HG03354 (cell line): Measurements from ENCODE around the gene TCFL5.

Experiments
- ATAC-seq: cut with Tn5 transposase; IDR thresholded peaks from one replicate; pipeline ENCODE4 v1.9.1; 2021; ENCODE audit warnings: mild to moderate bottlenecking; ENCODE audit not compliant: unreplicated experiment, poor library complexity, severe bottlenecking

TCFL5 gene

GRCh38 chr20:62825986-62826645 is 35.5 kb downstream of the TCFL5 start:
- no peak for ATAC-seq

- no peak for ATAC-seq
Observed at GRCh38 chr20:62825333-62825985, 36.2 kb downstream of the TCFL5 start.

GRCh38 chr20:62824476-62825332 is 36.9 kb downstream of the TCFL5 start:
- no peak for ATAC-seq

- no peak for ATAC-seq
Observed at GRCh38 chr20:62823688-62824475, 37.7 kb downstream of the TCFL5 start.

GRCh38 chr20:62822788-62823651 is 38.6 kb downstream of the TCFL5 start:
- ATAC-seq = no peak

GRCh38 chr20:62822239-62822787 is 39.3 kb downstream of the TCFL5 start:
- no peak for ATAC-seq

GRCh38 chr20:62821726-62822210 is 39.9 kb downstream of the TCFL5 start:
- no peak for ATAC-seq

GRCh38 chr20:62820962-62821725 is 40.5 kb downstream of the TCFL5 start:
- no peak for ATAC-seq

GRCh38 chr20:62820208-62820961 is 41.2 kb downstream of the TCFL5 start:
- no peak for ATAC-seq

- no peak for ATAC-seq
Observed at GRCh38 chr20:62819494-62820174, 42.0 kb downstream of the TCFL5 start.

- ATAC-seq = no peak
Observed at GRCh38 chr20:62818592-62819493, 42.8 kb downstream of the TCFL5 start.

- ATAC-seq = no peak
Observed at GRCh38 chr20:62817975-62818591, 43.5 kb downstream of the TCFL5 start.

- no peak for ATAC-seq
Observed at GRCh38 chr20:62816884-62817873, 44.4 kb downstream of the TCFL5 start, which contains the start of gene COL9A3. COL9A3 (plus strand) TSS chr20:62817050; CDS start chr20:62817065, 15 bp downstream.
